Sigmoid colon (tissue), 4 donors: ENCODE results near the gene ASPSCR1.

Experiments
- CTCF ChIP-seq, 4 experiments: fragments of 450-650 bp in 3 of 4; fragments of 200-600 bp in 1 of 4; IDR thresholded peaks; one replicate each; pipeline ENCODE4 v1.5.1; 2016 to 2019; ENCODE audit warnings: antibody characterized with exemption in 4 of 4, mild to moderate bottlenecking in 3 of 4, moderate library complexity in 2 of 4
- EP300 ChIP-seq, 4 donors: sonication (generic); formaldehyde crosslinking; IDR thresholded peaks; one replicate each; pipeline ENCODE4 v1.6.1; 2017; ENCODE audit warnings: antibody characterized with exemption in 4 of 4

GRCh38 chr17:81978524-81979298 is 1.3 kb downstream of the ASPSCR1 start:
- TF ChIP-seq CTCF (IDR thresholded peaks at IDR 0.05): no peak
- TF ChIP-seq EP300 (IDR thresholded peaks at IDR 0.05): no peak
